CD4-positive, alpha-beta T cell treated with Interleukin-4 for 1 hour (primary cell): ENCODE results near the gene RFLNA.
"Not testable (repeated sequence)": the region's sequence is repeated elsewhere in the genome, so short reads cannot be mapped to it uniquely, and the experiment has no call there.

ENCODE experiments used
- DNase-seq, 2 donors: peaks; one replicate each; pipeline ENCODE4 v3.0.0-alpha.2; 2020 to 2022

RFLNA gene

GRCh38 chr12:124322271-124322998, 27.5 kb downstream of the RFLNA start:
- DNase-seq: no peak

- DNase-seq: not testable (repeated sequence)
Observed at GRCh38 chr12:124322999-124323328, 28.1 kb downstream of the RFLNA start.

- peak in 1 of 2 donors; percentile 17 for DNase-seq
Observed at GRCh38 chr12:124323771-124324530, 29.1 kb downstream of the RFLNA start.

GRCh38 chr12:124324803-124325705, 30.2 kb downstream of the RFLNA start:
- DNase-seq: no peak

- no peak for DNase-seq
Observed at GRCh38 chr12:124326104-124326503, 31.2 kb downstream of the RFLNA start.

GRCh38 chr12:124326871-124327270, 32.0 kb downstream of the RFLNA start:
- no peak for DNase-seq

- no peak for DNase-seq
Observed at GRCh38 chr12:124327362-124328043, 32.6 kb downstream of the RFLNA start.

GRCh38 chr12:124328116-124328515, 33.2 kb downstream of the RFLNA start:
- DNase-seq: no peak

- DNase-seq: no peak
Observed at GRCh38 chr12:124328636-124329035, 33.7 kb downstream of the RFLNA start.

- DNase-seq: no peak
Observed at GRCh38 chr12:124332058-124332672, 37.3 kb downstream of the RFLNA start.

- DNase-seq: no peak
Observed at GRCh38 chr12:124332900-124333299, 38.0 kb downstream of the RFLNA start.

GRCh38 chr12:124333724-124334123, 38.8 kb downstream of the RFLNA start:
- no peak for DNase-seq

- no peak for DNase-seq
Observed at GRCh38 chr12:124334266-124334665, 39.4 kb downstream of the RFLNA start.

GRCh38 chr12:124334976-124335375, 40.1 kb downstream of the RFLNA start:
- no peak for DNase-seq

- DNase-seq: no peak
Observed at GRCh38 chr12:124335426-124336183, 40.7 kb downstream of the RFLNA start.

GRCh38 chr12:124336184-124336437, 41.2 kb downstream of the RFLNA start:
- no peak for DNase-seq

- DNase-seq: no peak
Observed at GRCh38 chr12:124336742-124337520, 42.0 kb downstream of the RFLNA start.

GRCh38 chr12:124337622-124338021, 42.7 kb downstream of the RFLNA start:
- DNase-seq: no peak

GRCh38 chr12:124338448-124338847, 43.6 kb downstream of the RFLNA start:
- no peak for DNase-seq

- no peak for DNase-seq
Observed at GRCh38 chr12:124338876-124339603, 44.1 kb downstream of the RFLNA start.
